Activated CD8-positive, alpha-beta memory T cell treated with anti-CD3 and anti-CD28 coated beads for 48 hours (primary cell): ENCODE measurements around the gene INTS3.
"Not testable (repeated sequence)": the region's sequence is repeated elsewhere in the genome, so short reads cannot be mapped to it uniquely, and the experiment has no call there.

Experiments used
- DNase-seq, 3 experiments: peaks; one replicate each; pipeline ENCODE4 v3.0.0-alpha.2; 2020; ENCODE audit warnings: low read depth in 2 of 3, low spot score in 2 of 3

INTS3 gene

DNA sequence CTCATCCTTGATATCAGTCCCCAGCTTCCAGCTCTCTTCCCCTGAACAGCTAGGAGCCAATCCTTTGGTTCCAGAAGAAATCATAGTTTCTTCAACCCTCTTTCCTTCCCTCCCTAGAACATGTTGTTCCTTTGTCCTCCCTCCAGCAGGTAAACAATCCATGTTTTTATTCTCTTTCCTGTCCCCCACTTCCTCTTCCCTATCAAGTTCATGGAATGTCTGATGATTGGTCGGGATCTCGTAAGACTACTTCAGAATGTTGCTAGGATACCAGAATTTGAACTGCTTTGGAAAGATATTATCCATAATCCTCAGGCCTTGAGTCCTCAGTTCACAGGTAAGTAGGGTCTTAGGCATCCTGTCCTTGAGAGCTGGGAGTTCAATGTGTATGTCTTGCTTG, 24.2 kb downstream of the INTS3 start:
- no peak for DNase-seq

DNA sequence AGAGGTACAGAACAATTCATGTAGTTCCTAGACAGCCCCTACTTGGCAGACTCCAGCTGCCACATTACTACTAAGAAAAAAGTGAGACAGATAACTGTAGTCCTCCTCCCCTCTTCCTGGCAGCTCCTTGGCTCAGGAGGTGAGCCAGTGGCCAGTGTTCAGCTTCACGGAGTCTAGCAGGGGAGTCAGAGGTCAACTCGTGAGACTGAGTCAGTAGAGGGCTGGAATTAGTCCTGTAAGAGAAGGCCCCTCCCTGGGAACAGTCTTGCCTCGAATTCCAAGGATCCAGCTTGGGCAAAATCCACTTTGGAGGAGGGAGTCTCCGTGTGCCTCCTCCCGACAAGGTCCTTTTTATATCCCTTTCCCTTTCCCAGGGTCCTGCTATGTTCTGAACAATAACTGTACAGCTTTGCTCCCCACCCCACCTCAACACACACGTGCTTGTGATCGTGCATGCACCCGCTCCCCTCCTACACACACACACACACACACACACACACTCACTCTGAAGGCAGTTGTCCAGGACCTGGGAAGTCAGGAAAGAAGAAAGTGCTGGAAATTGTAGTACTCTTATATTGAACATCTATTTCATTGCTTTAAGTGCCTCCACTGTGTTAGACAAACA, 24.8 kb downstream of the INTS3 start:
- DNase-seq: no peak

DNA sequence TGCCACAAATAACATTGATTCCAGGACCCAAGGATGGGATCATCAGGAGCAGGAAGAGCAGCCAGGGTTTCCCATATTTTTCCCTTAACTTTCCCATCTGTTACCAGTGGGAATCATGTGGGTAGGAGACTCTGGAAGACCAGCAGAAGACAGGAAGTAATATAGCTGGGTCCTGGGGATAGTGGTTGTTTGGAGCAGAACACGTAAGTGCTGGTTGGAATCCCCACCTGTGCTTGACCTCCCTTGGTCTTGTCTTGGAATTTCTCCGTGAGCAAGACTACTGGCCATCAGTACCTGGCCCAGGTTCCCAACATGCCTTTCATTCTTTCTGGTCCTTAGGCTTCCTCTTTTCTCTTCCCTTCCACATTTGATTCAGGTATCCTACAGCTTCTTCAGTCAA, 26.4 kb downstream of the INTS3 start:
- DNase-seq: no peak

DNA sequence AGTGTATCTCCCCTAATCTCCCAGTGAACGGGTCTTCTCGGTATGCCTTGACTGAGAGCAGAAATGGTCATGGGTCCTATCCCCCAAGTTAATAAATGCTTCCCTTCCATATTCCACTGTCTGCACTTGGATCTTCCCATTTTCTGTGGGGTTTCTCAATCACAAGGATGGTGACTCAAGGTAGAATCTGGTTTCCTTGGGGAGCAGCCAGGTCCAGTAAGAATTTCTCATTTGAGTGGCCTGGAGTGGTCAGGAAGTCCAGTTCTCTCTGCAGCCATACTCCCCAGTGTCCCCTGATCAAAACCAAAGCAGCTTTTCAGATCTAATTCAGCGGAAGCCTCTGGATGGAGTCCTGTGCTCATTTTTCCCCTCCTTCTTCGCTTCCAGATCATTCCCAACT, 32.6 kb downstream of the INTS3 start:
- no peak for DNase-seq

DNA sequence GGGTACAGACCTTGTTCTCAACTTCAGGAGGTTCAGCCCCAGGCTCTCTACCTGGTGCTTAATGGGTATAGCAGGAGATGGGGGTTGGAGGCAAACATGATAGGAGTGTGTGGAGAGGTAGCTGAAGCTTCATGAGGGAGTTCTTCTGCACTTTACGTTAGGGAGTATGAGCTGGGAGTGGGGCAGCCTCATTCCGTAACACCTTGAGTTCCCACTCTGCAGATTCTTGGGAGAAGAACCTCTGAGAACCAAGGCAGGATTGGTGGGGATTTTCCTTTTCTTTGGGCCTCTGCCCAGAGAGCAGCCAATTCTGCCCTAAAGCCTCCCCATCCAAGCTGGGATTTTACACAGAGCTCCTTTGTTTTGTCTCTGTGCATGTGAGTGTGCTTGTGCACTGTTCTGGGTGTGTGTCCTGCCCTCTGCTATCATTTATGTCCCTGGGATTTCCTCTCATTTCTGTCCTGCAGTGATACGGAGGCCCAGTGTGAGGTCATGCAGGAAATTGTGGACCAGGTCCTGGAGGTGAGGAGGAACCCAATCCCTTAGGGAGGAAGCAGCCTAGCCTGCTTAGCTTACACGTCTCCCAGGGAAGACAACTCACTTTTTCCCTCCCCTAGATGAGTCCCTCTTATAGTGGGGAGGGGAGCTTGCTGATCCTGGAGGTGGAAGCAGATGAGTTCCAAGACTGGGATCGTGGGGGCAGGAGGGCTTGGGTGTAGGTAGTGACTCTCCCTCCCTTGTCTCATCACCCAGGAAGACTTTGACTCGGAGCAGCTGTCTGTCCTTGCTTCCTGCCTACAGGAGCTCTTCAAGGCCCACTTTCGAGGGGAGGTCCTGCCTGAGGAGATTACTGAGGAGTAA, 35.7 kb downstream of the INTS3 start:
- DNase-seq: no peak

- no peak for DNase-seq
Measured at GRCh38 chr1:153764310-153764709, 36.5 kb downstream of the INTS3 start.

DNA sequence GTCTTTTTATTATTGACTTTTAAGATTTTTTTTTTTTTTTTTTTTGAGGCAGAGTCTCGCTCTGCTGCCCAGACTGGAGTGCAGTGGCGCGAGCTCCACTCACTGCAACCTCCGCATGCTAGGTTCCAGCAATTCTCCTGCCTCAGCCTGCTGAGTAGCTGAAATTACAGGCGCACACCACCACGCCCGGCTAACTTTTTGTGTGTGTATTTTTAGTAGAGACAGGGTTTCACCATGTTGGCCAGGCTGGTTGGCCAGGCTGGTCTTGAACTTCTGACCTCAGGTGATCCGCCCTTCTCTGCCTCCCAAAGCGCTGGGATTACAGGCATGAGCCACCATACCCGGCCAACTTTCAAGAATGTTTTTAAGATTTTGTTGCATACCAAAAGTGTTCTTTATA, 38.8 kb downstream of the INTS3 start:
- DNase-seq: not testable (repeated sequence)

DNA sequence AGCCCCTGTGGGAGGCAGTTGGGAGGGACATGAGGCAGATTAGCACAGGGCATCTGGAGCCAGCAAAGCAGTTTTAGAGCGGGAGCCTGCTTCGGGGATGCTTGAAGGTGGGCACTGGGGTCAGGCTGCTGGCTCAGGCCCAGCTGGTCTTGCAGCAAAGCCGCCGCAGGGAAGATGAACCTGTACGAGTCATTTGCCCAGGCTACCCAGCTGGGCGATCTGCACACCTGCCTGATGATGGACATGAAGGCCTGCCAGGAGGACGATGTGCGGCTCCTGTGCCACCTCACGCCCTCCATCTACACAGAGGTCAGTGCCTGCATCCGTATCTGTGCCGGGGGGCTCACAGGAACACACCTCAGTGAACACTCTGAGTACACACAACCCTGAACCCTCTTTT, 39.7 kb downstream of the INTS3 start:
- no peak for DNase-seq

- DNase-seq: no peak
Measured at GRCh38 chr1:153768316-153769181, 40.7 kb downstream of the INTS3 start.

DNA sequence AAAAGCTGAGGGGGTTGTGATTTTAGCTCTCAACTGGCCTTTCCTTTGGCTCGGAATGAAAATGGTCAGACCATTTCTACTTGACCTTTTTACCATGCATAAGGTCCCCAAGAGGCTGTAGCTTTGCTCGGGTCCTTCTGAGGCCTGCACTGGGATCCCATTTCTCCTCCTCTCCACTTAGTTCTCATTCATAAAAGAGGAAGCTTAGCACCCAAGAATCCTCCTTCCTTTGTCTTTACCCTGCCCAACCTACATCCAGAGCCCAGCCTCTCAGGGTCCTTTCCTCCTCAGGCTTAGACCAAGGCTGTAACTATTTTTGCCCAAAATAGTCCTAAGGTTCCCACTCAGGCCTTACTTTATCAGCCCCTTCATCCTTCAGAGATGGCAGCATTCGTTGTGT, 41.4 kb downstream of the INTS3 start:
- DNase-seq: no peak

GRCh38 chr1:153770797-153771196, 42.9 kb downstream of the INTS3 start:
- no peak for DNase-seq

DNA sequence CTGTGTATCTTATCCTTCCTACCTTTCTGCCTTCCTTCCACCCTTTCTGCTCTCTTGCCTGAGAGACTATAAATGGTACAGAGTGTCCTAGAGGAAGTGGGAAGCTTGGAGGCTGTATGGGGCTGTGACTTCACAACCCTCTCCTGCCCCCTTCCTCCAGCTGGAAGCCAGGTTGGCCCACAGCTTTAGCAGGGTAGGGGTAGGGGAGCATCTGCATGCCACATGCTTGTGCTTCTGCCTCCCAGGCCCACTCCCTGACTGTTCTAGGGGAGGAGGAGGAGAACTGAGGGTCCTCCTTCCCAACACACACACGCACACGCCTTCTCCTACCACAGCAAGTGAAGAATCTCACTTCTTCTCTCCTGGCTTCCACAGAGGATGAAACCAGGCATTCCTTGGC, 43.4 kb downstream of the INTS3 start:
- DNase-seq: no peak

GRCh38 chr1:153771841-153772593, 44.2 kb downstream of the INTS3 start:
- no peak for DNase-seq

- DNase-seq: no peak
Measured at GRCh38 chr1:153773096-153773921, 45.5 kb downstream of the INTS3 start.

GRCh38 chr1:153774026-153774595, 46.3 kb downstream of the INTS3 start:
- no peak for DNase-seq

DNA sequence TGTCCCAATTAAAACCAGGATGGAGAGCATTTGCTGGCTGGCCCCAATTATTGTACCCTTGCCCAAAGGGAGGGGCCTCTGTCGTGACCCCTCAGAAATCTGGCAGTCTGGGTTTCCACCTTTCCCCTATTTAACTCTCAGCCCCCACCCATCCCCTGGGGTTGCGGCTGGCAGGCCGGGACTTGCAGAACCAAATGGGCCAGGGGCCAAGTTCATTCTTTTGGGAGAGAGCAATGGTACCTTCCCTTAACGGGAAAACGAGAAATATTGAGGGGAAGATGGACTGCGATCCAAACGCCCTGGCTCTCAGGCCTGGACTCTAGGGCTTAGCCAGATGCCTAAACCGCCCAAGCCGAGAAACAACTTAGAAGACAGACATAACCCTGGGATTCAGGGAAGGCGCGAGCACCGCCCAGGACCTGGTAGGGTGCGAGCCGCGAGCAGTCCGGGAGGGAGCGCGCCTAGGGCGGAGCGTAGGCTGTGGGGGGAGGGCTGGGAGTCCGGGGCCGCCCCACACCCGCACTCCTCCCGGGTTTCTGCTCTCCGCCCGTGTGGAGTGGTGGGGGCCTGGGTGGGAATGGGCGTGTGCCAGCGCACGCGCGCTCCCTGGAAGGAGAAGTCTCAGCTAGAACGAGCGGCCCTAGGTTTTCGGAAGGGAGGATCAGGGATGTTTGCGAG, 47.1 kb downstream of the INTS3 start, which contains the start of gene SLC27A3:
Gene SLC27A3 (plus strand): TSS at position 628 of the 678 bp plus-strand sequence. CDS start 91 bp downstream, outside the sequence.
- no peak for DNase-seq

DNA sequence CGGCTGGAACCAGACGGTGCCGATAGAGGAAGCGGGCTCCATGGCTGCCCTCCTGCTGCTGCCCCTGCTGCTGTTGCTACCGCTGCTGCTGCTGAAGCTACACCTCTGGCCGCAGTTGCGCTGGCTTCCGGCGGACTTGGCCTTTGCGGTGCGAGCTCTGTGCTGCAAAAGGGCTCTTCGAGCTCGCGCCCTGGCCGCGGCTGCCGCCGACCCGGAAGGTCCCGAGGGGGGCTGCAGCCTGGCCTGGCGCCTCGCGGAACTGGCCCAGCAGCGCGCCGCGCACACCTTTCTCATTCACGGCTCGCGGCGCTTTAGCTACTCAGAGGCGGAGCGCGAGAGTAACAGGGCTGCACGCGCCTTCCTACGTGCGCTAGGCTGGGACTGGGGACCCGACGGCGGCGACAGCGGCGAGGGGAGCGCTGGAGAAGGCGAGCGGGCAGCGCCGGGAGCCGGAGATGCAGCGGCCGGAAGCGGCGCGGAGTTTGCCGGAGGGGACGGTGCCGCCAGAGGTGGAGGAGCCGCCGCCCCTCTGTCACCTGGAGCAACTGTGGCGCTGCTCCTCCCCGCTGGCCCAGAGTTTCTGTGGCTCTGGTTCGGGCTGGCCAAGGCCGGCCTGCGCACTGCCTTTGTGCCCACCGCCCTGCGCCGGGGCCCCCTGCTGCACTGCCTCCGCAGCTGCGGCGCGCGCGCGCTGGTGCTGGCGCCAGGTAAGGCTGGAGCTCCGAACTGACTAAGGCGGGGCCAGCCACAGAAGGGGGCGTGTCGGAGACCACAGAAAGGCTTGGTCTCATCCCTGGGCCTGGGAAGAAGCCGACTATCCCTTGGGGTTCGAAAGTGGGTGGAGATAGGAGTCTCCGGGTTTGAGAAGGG, 47.8 kb downstream of the INTS3 start:
- peak in 2 of 3 experiments; percentile 39 to 46 for DNase-seq

DNA sequence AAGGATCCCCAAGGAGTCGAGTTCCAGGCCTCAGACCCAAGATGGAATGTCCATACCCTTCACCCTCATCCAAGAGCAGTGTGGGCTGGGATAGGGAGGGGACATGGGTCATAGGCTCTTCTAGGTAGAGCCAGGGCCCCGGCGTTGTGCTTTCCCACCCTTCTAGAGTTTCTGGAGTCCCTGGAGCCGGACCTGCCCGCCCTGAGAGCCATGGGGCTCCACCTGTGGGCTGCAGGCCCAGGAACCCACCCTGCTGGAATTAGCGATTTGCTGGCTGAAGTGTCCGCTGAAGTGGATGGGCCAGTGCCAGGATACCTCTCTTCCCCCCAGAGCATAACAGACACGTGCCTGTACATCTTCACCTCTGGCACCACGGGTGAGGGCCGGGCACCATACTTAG, 48.5 kb downstream of the INTS3 start:
- no peak for DNase-seq
